Panc1 (cell line): ENCODE measurements around the gene PRCD. TPM values are rescaled to one million over a fixed set of nuclear protein-coding genes. Genes with fewer than 3 reads are reported as not detected.
A peak's percentile ranks its signal among the peaks of the same experiment; 100 is the strongest.

ENCODE experiments used
- ATAC-seq: fragments of 200-7000 bp; cut with Tn5 transposase; 2 replicates; pipeline ENCODE4 v1.9.1; 2020; ENCODE audit warnings: mild to moderate bottlenecking, moderate library complexity
- BruUV-seq: library from RNA; stranded (reverse); fragments of 400-500 nt; replicated peaks from 2 replicates; lab custom pipeline; 2021; lab: Mats Ljungman, UMichigan
- CTCF ChIA-PET: fragments of 300-600 bp; sonication (Branson Sonifier 250); formaldehyde crosslinking; loops from one replicate; lab custom pipeline; 2022; ENCODE audit warnings: antibody characterized with exemption; lab: Charles Lee
- POLR2A ChIA-PET: fragments of 300-600 bp; sonication (Branson Sonifier 250); formaldehyde crosslinking; loops from one replicate; lab custom pipeline; 2022; ENCODE audit warnings: antibody characterized with exemption; lab: Charles Lee
- DNase-seq: peaks from one replicate; pipeline ENCODE4 v3.0.0-alpha.2; 2010; ENCODE audit warnings: low read depth, low spot score
- H3K27ac ChIP-seq: 2 replicates; pipeline ENCODE4 v1.5.1; 2011; ENCODE audit warnings: mild to moderate bottlenecking, low read length, inconsistent platforms
- H3K27me3 ChIP-seq: fragments of 200-500 bp; sonication (Bioruptor generic); 2 replicates; pipeline ENCODE4 v1.6.0; 2014; ENCODE audit warnings: low read length, inconsistent platforms; ENCODE audit not compliant: control insufficient read depth, insufficient read depth
- H3K36me3 ChIP-seq: fragments of 200-500 bp; sonication (Bioruptor generic); 2 replicates; pipeline ENCODE4 v1.5.1; 2014; ENCODE audit warnings: inconsistent platforms, mild to moderate bottlenecking, low read length, moderate library complexity; ENCODE audit not compliant: control insufficient read depth, insufficient read depth
- H3K4me1 ChIP-seq: 2 replicates; pipeline ENCODE4 v1.5.1; 2011; ENCODE audit warnings: inconsistent platforms, mild to moderate bottlenecking, low read length, moderate library complexity; ENCODE audit not compliant: control insufficient read depth, insufficient read depth
- H3K4me3 ChIP-seq, 2 experiments: 2 replicates each; pipeline ENCODE4 v1.5.1; 2011 to 2012; ENCODE audit warnings: low read depth in 2 of 2, low read length in 2 of 2, mild to moderate bottlenecking in 2 of 2, inconsistent platforms in 1 of 2, moderate library complexity in 1 of 2
- H3K9me3 ChIP-seq: fragments of 200-500 bp; sonication (Bioruptor generic); 2 replicates; pipeline ENCODE4 v1.5.1; 2014; ENCODE audit warnings: low read depth, mild to moderate bottlenecking, inconsistent platforms, low read length, moderate library complexity; ENCODE audit not compliant: control insufficient read depth, insufficient read depth
- POLR2AphosphoS5 ChIP-seq: IDR thresholded peaks from 2 replicates; pipeline ENCODE4 v1.6.1; 2012; ENCODE audit warnings: mild to moderate bottlenecking, low read depth, low read length, moderate library complexity
- REST ChIP-seq, 2 experiments: IDR thresholded peaks; 2 replicates each; pipeline ENCODE4 v1.6.1; 2011 to 2012; ENCODE audit warnings: low read depth in 2 of 2, control low read depth in 1 of 2, low read length in 1 of 2, mild to moderate bottlenecking in 1 of 2, moderate library complexity in 1 of 2; ENCODE audit not compliant: insufficient read depth in 1 of 2
- SIN3A ChIP-seq: IDR thresholded peaks from 2 replicates; pipeline ENCODE4 v1.6.1; 2012; ENCODE audit warnings: low read depth, mild to moderate bottlenecking, low read length, moderate library complexity, borderline replicate concordance; ENCODE audit not compliant: insufficient read depth
- TCF7L2 ChIP-seq: IDR thresholded peaks from 2 replicates; pipeline ENCODE4 v1.6.1; 2011; ENCODE audit warnings: mild to moderate bottlenecking, low read depth, low read length, inconsistent platforms
- in situ Hi-C: cut with HindIII; loops from 2 replicates; pipeline ENCODE4 v1.10.0; 2016; ENCODE audit warnings: low sequenced_read_pairs, low pct_unique_long_range_greater_than_20kb
- intact Hi-C: fragments of 100-400 bp; cut with micrococcal nuclease; formaldehyde crosslinking; loops from one replicate; pipeline ENCODE4 v1.10.0; 2022; ENCODE audit not compliant: unreplicated experiment
- total RNA-seq: library from RNA; stranded (reverse); gene quantifications from one replicate; pipeline ENCODE4 v1.2.1, GENCODE V29; 2021; ENCODE audit not compliant: unreplicated experiment
- TF ChIP-seq, protein P1 (sequence below): fragments of 450-650 bp; IDR thresholded peaks from 2 replicates; pipeline ENCODE4 v1.5.1; 2017; ENCODE audit warnings: mild to moderate bottlenecking

PRCD gene
- total RNA-seq, 1 experiment from 2014 or later = 0.54 TPM

- intact Hi-C loops = no loop called here
- CTCF ChIA-PET = interaction anchor here (0.9 kb wide), 1 partner anchor 130 kb away, joined by 4 read pairs; no protein-coding TSS in a partner anchor
- DNase-seq = no peak
These were observed 46.8 kb upstream of the PRCD start for GRCh38 chr17:76492989-76493501.

DNA sequence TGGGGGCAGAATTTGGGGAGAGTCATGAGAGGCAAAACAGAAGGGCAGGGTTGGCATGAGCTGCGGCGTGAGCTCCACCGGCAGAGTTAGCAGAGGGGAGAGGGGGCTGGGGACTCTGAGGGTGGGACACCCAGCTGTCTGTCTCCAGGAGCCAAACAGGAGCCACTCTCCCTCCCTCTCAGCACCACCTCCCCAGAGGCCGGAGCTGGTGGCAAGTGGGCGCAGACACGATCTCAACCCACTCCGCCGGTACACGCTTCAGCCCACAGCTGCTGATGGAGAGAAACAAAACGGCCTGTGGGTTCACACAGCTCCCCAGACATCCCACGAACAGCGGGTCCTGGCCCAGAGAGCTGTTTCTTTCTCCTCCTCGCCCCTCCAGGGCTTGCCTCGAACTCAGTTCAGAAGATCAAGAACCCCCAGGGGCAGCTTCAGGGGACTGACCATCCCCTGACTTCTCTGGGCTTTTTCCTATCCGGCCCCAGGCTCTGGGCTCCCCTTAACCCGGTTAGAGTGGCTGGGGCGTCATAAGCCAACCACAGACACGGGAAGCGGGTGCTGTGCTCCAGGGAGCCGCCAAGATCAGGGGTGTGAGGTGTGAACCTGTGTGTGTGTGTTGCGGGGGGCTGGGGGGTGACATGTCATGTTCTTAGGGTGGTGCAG, 46.2 kb upstream of the PRCD start:
- intact Hi-C loops = no loop called here
- ATAC-seq = no peak
- no peak for TF ChIP-seq TCF7L2
- TF ChIP-seq, protein P1, sequence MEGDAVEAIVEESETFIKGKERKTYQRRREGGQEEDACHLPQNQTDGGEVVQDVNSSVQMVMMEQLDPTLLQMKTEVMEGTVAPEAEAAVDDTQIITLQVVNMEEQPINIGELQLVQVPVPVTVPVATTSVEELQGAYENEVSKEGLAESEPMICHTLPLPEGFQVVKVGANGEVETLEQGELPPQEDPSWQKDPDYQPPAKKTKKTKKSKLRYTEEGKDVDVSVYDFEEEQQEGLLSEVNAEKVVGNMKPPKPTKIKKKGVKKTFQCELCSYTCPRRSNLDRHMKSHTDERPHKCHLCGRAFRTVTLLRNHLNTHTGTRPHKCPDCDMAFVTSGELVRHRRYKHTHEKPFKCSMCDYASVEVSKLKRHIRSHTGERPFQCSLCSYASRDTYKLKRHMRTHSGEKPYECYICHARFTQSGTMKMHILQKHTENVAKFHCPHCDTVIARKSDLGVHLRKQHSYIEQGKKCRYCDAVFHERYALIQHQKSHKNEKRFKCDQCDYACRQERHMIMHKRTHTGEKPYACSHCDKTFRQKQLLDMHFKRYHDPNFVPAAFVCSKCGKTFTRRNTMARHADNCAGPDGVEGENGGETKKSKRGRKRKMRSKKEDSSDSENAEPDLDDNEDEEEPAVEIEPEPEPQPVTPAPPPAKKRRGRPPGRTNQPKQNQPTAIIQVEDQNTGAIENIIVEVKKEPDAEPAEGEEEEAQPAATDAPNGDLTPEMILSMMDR = no peak
- no peak for TF ChIP-seq SIN3A
- TF ChIP-seq REST (IDR thresholded peaks at IDR 0.05; ENCODE audit: insufficient read depth in 1 of 2, low read depth in 2 of 2, low read length in 1 of 2) = no peak
- no peak for TF ChIP-seq POLR2AphosphoS5
- BruUV-seq = no TSS peak
- POLR2A ChIA-PET = interaction anchor here (0.6 kb wide), 2 partner anchors 30 to 75 kb away, joined by 3 to 5 read pairs; no protein-coding TSS in a partner anchor
- in situ Hi-C loops = no loop called here
- peak overlapping the region; percentile 59 for H3K27ac ChIP-seq
- peaks cover 64% of the 10 kb centered on the region for H3K4me1 ChIP-seq
- DNase-seq = no peak
- no peaks in the 10 kb centered on the region for H3K36me3 ChIP-seq
- CTCF ChIA-PET = interaction anchor here (0.9 kb wide), 1 partner anchor 129 kb away, joined by 4 read pairs; no protein-coding TSS in a partner anchor
- no peaks in the 10 kb centered on the region for H3K27me3 ChIP-seq
- peak overlapping the region in 1 of 2 experiments; percentile 20; a peak in 1 of 4 replicates for H3K4me3 ChIP-seq
- no peaks in the 10 kb centered on the region for H3K9me3 ChIP-seq

More at GRCh38 chr17:76492989-76493501, 46.8 kb upstream of the PRCD start:
- no TSS peak for BruUV-seq
- TF ChIP-seq SIN3A (no peak), REST (IDR thresholded peaks at IDR 0.05; ENCODE audit: insufficient read depth in 1 of 2, low read depth in 2 of 2, low read length in 1 of 2) (no peak), POLR2AphosphoS5 (no peak), TCF7L2 (no peak)
- TF ChIP-seq, protein P1 = no peak
- Histone ChIP-seq H3K27me3 (no peaks in the 10 kb centered on the region), H3K27ac (peak overlapping the region; percentile 59), H3K9me3 (no peaks in the 10 kb centered on the region), H3K4me1 (peaks cover 58% of the 10 kb centered on the region), H3K4me3 (peak overlapping the region in 1 of 2 experiments; percentile 20; a peak in 1 of 4 replicates), H3K36me3 (no peaks in the 10 kb centered on the region)
- POLR2A ChIA-PET = interaction anchor here (0.6 kb wide), 1 partner anchor 31 kb away, joined by 5 read pairs; no protein-coding TSS in a partner anchor
- in situ Hi-C loops = no loop called here
- ATAC-seq = peak; percentile 32; the same call in 1 of the 2 replicates
